Uterus (tissue), 4 donors: ENCODE measurements around the gene WFDC10B. TPM values are rescaled to one million over a fixed set of nuclear protein-coding genes. Genes with fewer than 3 reads are reported as not detected.
"Not testable (repeated sequence)": the region's sequence is repeated elsewhere in the genome, so short reads cannot be mapped to it uniquely, and the experiment has no call there.

ENCODE experiments used
- DNase-seq, 2 donors: peaks; one replicate each; pipeline ENCODE4 v3.0.0-alpha.2; 2019 to 2020
- H3K27ac ChIP-seq, 2 donors: fragments of 200-600 bp; sonication (generic); 1 replicate in 1 of 2; 2 replicates in 1 of 2; pipeline ENCODE4 v1.5.1; 2016 to 2018
- H3K27me3 ChIP-seq, 2 donors: fragments of 200-600 bp; sonication (generic); one replicate each; pipeline ENCODE4 v1.5.1; 2018 to 2019; ENCODE audit warnings: control low read depth in 1 of 2
- H3K36me3 ChIP-seq, 2 donors: fragments of 200-600 bp; sonication (generic); one replicate each; pipeline ENCODE4 v1.5.1; 2019; ENCODE audit warnings: control low read depth in 1 of 2
- H3K4me1 ChIP-seq, 2 donors: fragments of 200-600 bp; sonication (generic); one replicate each; pipeline ENCODE4 v1.5.1; 2018 to 2019; ENCODE audit warnings: control low read depth in 1 of 2
- H3K4me3 ChIP-seq, 2 donors: fragments of 200-600 bp; sonication (generic); 1 replicate in 1 of 2; 2 replicates in 1 of 2; pipeline ENCODE4 v1.5.1; 2018 to 2019; ENCODE audit warnings: mild to moderate bottlenecking in 1 of 2
- H3K9me3 ChIP-seq, 2 donors: fragments of 200-600 bp; sonication (generic); one replicate each; pipeline ENCODE4 v1.5.1; 2019; ENCODE audit warnings: control low read depth in 1 of 2
- POLR2A ChIP-seq, 2 donors: fragments of 450-650 bp; IDR thresholded peaks; one replicate each; pipeline ENCODE4 v1.6.1; 2016; ENCODE audit warnings: antibody characterized with exemption in 2 of 2, mild to moderate bottlenecking in 1 of 2, moderate library complexity in 1 of 2
- intact Hi-C: fragments of 100-400 bp; cut with DNase I; formaldehyde crosslinking; loops from one replicate; pipeline ENCODE4 v1.15.1; 2023; ENCODE audit warnings: low total_unique reads
- total RNA-seq, 4 donors: library from RNA; depleted of rRNA in 3 of 4; stranded (reverse); fragments of >200 nt in 3 of 4; gene quantifications; one replicate each; pipeline versions ENCODE4 v1.1.0 to v1.2.4, GENCODE V29; 2014 to 2023
- TF ChIP-seq, protein P1 (sequence below), 4 experiments: fragments of 200-600 bp in 2 of 4; fragments of 450-650 bp in 2 of 4; sonication (generic) in 2 of 4; IDR thresholded peaks; one replicate each; pipeline ENCODE4 v1.5.1; 2016 to 2019; ENCODE audit warnings: antibody characterized with exemption in 4 of 4, mild to moderate bottlenecking in 2 of 4, moderate library complexity in 1 of 4
- donor health status: DM: yes; HTN: yes; CAD: no.

The WFDC10B gene
- total RNA-seq, 4 donors from 2014 or later: not detected

- intact Hi-C loops: no loop called here
- Histone ChIP-seq H3K4me3 (no peak overlapping the region), H3K27ac (no peak overlapping the region), H3K27me3 (no peaks in the 10 kb centered on the region), H3K9me3 (no peaks in the 10 kb centered on the region), H3K4me1 (no peaks in the 10 kb centered on the region), H3K36me3 (no peaks in the 10 kb centered on the region)
- DNase-seq: no peak
- TF ChIP-seq, protein P1, sequence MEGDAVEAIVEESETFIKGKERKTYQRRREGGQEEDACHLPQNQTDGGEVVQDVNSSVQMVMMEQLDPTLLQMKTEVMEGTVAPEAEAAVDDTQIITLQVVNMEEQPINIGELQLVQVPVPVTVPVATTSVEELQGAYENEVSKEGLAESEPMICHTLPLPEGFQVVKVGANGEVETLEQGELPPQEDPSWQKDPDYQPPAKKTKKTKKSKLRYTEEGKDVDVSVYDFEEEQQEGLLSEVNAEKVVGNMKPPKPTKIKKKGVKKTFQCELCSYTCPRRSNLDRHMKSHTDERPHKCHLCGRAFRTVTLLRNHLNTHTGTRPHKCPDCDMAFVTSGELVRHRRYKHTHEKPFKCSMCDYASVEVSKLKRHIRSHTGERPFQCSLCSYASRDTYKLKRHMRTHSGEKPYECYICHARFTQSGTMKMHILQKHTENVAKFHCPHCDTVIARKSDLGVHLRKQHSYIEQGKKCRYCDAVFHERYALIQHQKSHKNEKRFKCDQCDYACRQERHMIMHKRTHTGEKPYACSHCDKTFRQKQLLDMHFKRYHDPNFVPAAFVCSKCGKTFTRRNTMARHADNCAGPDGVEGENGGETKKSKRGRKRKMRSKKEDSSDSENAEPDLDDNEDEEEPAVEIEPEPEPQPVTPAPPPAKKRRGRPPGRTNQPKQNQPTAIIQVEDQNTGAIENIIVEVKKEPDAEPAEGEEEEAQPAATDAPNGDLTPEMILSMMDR (IDR thresholded peaks at IDR 0.05): no peak
- TF ChIP-seq POLR2A (IDR thresholded peaks at IDR 0.05): no peak
Measured at GRCh38 chr20:45672765-45673164, 32.1 kb downstream of the WFDC10B start.

DNA sequence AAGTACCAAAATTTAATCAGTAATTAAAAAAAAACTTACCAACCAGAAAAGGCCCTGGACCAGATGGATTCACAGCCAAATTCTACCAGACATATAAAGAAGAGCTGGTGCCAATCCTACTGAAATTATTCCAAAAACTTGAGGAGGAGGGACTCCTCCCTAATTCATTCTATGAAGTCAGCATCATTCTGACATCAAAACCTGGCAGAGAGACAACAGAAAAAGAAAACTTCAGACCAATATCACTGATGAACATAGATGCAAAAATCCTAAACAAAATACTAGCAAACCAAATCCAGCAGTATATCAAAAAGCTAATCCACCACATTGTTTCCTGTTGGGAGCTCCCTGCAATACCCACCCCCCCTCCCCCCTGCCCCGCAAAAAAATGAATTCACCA lies 34.7 kb downstream of the WFDC10B start, which contains the start of gene WFDC11:
Gene WFDC11, minus strand, starts transcription at position 101 of the 400 bp plus-strand sequence. CDS start 19,639 bp downstream, outside the sequence.
- Histone ChIP-seq H3K9me3 (no peaks in the 10 kb centered on the region), H3K4me3 (no peak within 1 kb of the TSS), H3K4me1 (no peaks in the 10 kb centered on the region), H3K27ac (no peak within 1 kb of the TSS), H3K36me3 (no peaks in the 10 kb centered on the region), H3K27me3 (no peaks in the 10 kb centered on the region)
- TF ChIP-seq POLR2A (IDR thresholded peaks at IDR 0.05): no peak
- TF ChIP-seq, protein P1 (IDR thresholded peaks at IDR 0.05): no peak
- DNase-seq: no peak
- intact Hi-C loops: no loop called here

DNA sequence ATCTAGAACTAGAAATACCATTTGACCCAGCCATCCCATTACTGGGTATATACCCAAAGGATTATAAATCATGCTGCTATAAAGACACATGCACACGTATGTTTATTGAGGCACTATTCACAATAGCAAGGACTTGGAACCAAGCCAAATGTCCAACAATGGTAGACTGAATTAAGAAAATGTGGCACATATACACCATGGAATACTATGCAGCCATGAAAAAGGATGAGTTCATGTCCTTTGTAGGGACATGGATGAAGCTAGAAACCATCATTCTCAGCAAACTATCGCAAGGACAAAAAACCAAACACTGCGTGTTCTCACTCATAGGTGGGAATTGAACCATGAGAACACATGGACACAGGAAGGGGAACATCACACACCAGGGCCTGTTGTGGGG lies 47.8 kb downstream of the WFDC10B start:
- H3K4me1 ChIP-seq, DNase-seq, H3K36me3 ChIP-seq, intact Hi-C loops, H3K9me3 ChIP-seq, H3K27ac ChIP-seq, H3K27me3 ChIP-seq, H3K4me3 ChIP-seq: not testable (repeated sequence)

GRCh38 chr20:45651726-45652125 lies 53.1 kb downstream of the WFDC10B start:
- H3K27me3 ChIP-seq, H3K4me3 ChIP-seq, intact Hi-C loops, H3K4me1 ChIP-seq, H3K27ac ChIP-seq, DNase-seq, H3K36me3 ChIP-seq, H3K9me3 ChIP-seq: not testable (repeated sequence)

- no peak for DNase-seq
- TF ChIP-seq POLR2A (IDR thresholded peaks at IDR 0.05): no peak
- TF ChIP-seq, protein P1 (IDR thresholded peaks at IDR 0.05): no peak
- Histone ChIP-seq H3K9me3 (no peaks in the 10 kb centered on the region), H3K4me1 (no peaks in the 10 kb centered on the region), H3K27me3 (no peaks in the 10 kb centered on the region), H3K27ac (no peak overlapping the region), H3K36me3 (no peaks in the 10 kb centered on the region), H3K4me3 (no peak overlapping the region)
- intact Hi-C loops: no loop called here
Measured at GRCh38 chr20:45649312-45649863, 55.4 kb downstream of the WFDC10B start.

DNA sequence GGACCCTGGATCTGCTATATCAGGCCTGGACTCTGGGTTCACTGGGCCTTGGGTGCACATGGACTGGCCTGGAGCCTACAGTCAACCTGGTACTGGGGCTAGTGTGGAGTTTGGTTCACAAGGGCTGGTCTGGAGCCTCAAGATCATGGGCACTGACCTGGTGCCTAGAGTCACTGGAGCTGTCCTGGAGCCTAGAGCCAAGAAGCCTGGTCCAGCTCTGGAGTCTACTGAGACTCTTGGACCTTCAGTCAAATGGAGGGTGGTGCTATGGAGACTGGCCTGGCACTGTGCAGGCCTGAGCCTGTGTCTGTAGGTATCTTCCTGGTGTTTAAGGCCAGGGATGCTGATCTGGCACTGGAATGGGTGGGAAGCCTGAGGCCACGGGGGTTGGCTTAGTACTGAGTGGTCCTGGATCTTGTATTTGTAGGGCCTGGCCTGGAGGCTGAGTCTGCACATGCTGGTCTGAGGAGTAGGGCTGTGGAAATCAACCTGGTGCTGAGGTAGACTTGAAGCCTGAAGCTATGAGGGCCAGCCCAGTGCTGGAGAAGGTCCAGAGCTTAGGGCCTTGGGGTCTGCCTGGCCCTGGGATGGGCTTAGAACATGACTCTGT lies 57.3 kb downstream of the WFDC10B start:
- intact Hi-C loops: no loop called here
- TF ChIP-seq POLR2A (IDR thresholded peaks at IDR 0.05): no peak
- TF ChIP-seq, protein P1 (IDR thresholded peaks at IDR 0.05): no peak

More for the DNA sequence above, 57.3 kb downstream of the WFDC10B start:
- H3K36me3 ChIP-seq: no peaks in the 10 kb centered on the region
- no peaks in the 10 kb centered on the region for H3K4me1 ChIP-seq
- no peak for DNase-seq
- no peaks in the 10 kb centered on the region for H3K27me3 ChIP-seq
- H3K9me3 ChIP-seq: no peaks in the 10 kb centered on the region
- H3K4me3 ChIP-seq: no peak overlapping the region
- H3K27ac ChIP-seq: no peak overlapping the region
